Measurements from ENCODE around the gene C3. TPM values are rescaled to one million over a fixed set of nuclear protein-coding genes. Genes with fewer than 3 reads are reported as not detected.
A peak's percentile ranks its signal among the peaks of the same experiment; 100 is the strongest.

The C3 gene
- total RNA-seq, 1 experiment from 2014 or later, result 7.0 TPM

- H4K20me1 ChIP-seq (ENCODE audit: insufficient read depth), result no peaks in the 10 kb centered on the region; the same call in 1 of the 2 replicates
- no TSS peak for BruUV-seq (replicated peaks)
- no peaks in the 10 kb centered on the region for H3K9me2 ChIP-seq (ENCODE audit: insufficient read depth)
- H3K4me3 ChIP-seq (replicated peaks in 1 of 2; ENCODE audit: low read depth in 1 of 2, low read length in 2 of 2), result peak overlapping the region; percentile 26 to 45
- ATAC-seq (peak; percentile 88), DNase-seq (ENCODE audit: low read depth, low spot score) (peak; percentile 91)
- ChIA-PET POLR2A (interaction anchor here (0.6 to 2.0 kb wide), 3 partner anchors 10 to 16 kb away, joined by 3 to 10 read pairs (median 6); partner anchors contain the start of genes GPR108 and SH2D3A), RAD21 (ENCODE audit: low non-redundant PET in 1 of 2, low total read pairs in 2 of 2, uncharacterized antibody in 2 of 2, unreplicated experiment in 2 of 2) (no interaction called here), CTCF (interaction anchor here (1.0 kb wide), 3 partner anchors 9 to 109 kb away, joined by 3 read pairs; no protein-coding TSS in a partner anchor)
- peaks cover 18 to 43% of the 10 kb centered on the region in 2 experiments; a peak in 3 of 4 replicates for H3K36me3 ChIP-seq (ENCODE audit: control insufficient read depth in 1 of 2, insufficient read depth in 2 of 2, low read length in 2 of 2)
- peaks cover 6% of the 10 kb centered on the region for H3K79me2 ChIP-seq (ENCODE audit: insufficient read depth, low read length)
- H2AFZ ChIP-seq (ENCODE audit: low read depth, low read length, poor library complexity, severe bottlenecking), result no peak overlapping the region
- H3K4me1 ChIP-seq (ENCODE audit: control insufficient read depth in 1 of 2, insufficient read depth in 2 of 2, low read length in 2 of 2), result peaks cover 13 to 31% of the 10 kb centered on the region in 2 experiments; a peak in 3 of 4 replicates
- H3K4me2 ChIP-seq (ENCODE audit: low read length), result peak overlapping the region; percentile 77
- H3K27ac ChIP-seq (ENCODE audit: low read depth, low read length), result peak overlapping the region; percentile 88
- peak overlapping the region; percentile 59 for H3K9ac ChIP-seq (ENCODE audit: low read length)
- no peaks in the 10 kb centered on the region for H3K27me3 ChIP-seq (ENCODE audit: insufficient read depth, low read length)
- no peaks in the 10 kb centered on the region for H3K9me3 ChIP-seq (ENCODE audit: control insufficient read depth in 1 of 2, insufficient read depth in 1 of 2, low read depth in 1 of 2, low read length in 2 of 2)
- intact Hi-C loops (cut with micrococcal nuclease), result loop anchor here (1.0 to 5.0 kb wide), 2 partner anchors 110 to 236 kb away; no protein-coding TSS in a partner anchor
- peak; percentile 24 for TF ChIP-seq TCF7L2 (IDR thresholded peaks at IDR 0.05; ENCODE audit: borderline replicate concordance, extremely low read depth, insufficient read depth, insufficient read length)
- TF ChIP-seq ELF1 (IDR thresholded peaks at IDR 0.05; ENCODE audit: borderline replicate concordance, low read depth), result no peak
- no peak; the same call in 1 of the 2 replicates for TF ChIP-seq SRF (IDR thresholded peaks at IDR 0.05; ENCODE audit: low read depth)
- TF ChIP-seq POLR2AphosphoS5 (IDR thresholded peaks at IDR 0.05; ENCODE audit: low read depth, low read length), result no peak; the same call in 1 of the 2 replicates
- 0 out of 2 replicates have a peak, but pooled peaks have one; percentile 20 for TF ChIP-seq JUND (IDR thresholded peaks at IDR 0.05)
- TF ChIP-seq ZNF274 (IDR thresholded peaks at IDR 0.05; ENCODE audit: low read depth, low read length), result no peak
- no peak for TF ChIP-seq ATF3 (IDR thresholded peaks at IDR 0.05)
- TF ChIP-seq FOSL1 (IDR thresholded peaks at IDR 0.05; ENCODE audit: low read depth), result no peak
- TF ChIP-seq SP1 (IDR thresholded peaks at IDR 0.05; ENCODE audit: low read depth), result peak; percentile 81
- peak; percentile 99 for TF ChIP-seq MAX (IDR thresholded peaks at IDR 0.05)
- peak in 2 of 3 experiments; percentile 25 to 43; a peak in 4 of 6 replicates for TF ChIP-seq CTCF (IDR thresholded peaks at IDR 0.05 in 2 of 3, conservative IDR thresholded peaks at IDR 0.05 in 1 of 3; ENCODE audit: borderline replicate concordance in 1 of 3, insufficient read depth in 1 of 3, low read depth in 2 of 3, low read length in 2 of 3)
- no peak for TF ChIP-seq CEBPB (IDR thresholded peaks at IDR 0.05; ENCODE audit: low read depth)
- TF ChIP-seq RAD21 (IDR thresholded peaks at IDR 0.05; ENCODE audit: low read depth), result peak; percentile 78
- no peak for TF ChIP-seq REST (IDR thresholded peaks at IDR 0.05; ENCODE audit: low read depth)
- TF ChIP-seq ZBTB33 (IDR thresholded peaks at IDR 0.05; ENCODE audit: extremely low read depth, insufficient replicate concordance, low read length), result no peak
- no peak for TF ChIP-seq ZFX (IDR thresholded peaks at IDR 0.05)
- TF ChIP-seq EZH2 (IDR thresholded peaks at IDR 0.05), result no peak
- no peak for TF ChIP-seq SIN3A (IDR thresholded peaks at IDR 0.05; ENCODE audit: low read depth)
Observed at GRCh38 chr19:6753178-6754031, 33.0 kb upstream of the C3 start.
